Trophoblast cell (in vitro differentiated cells and primary cell): Measurements from ENCODE around the gene RRAS.
A peak's percentile ranks its signal among the peaks of the same experiment; 100 is the strongest.

ENCODE experiments used
- DNase-seq, 2 donors: peaks; one replicate each; pipeline ENCODE4 v3.0.0-alpha.2; 2016
- H2AFZ ChIP-seq: 2 replicates; pipeline ENCODE4 v1.6.1; 2013; ENCODE audit warnings: low read length, moderate library complexity, mild to moderate bottlenecking; ENCODE audit not compliant: insufficient read depth, poor library complexity
- H2AK5ac ChIP-seq: 2 replicates; pipeline ENCODE4 v1.6.1; 2013; ENCODE audit warnings: mild to moderate bottlenecking, low read length
- H2BK120ac ChIP-seq: 2 replicates; pipeline ENCODE4 v1.6.1; 2013; ENCODE audit warnings: low read length, mild to moderate bottlenecking, moderate library complexity; ENCODE audit not compliant: insufficient read depth, poor library complexity
- H2BK12ac ChIP-seq: 2 replicates; pipeline ENCODE4 v1.6.1; 2013; ENCODE audit warnings: mild to moderate bottlenecking, low read length, moderate library complexity
- H2BK5ac ChIP-seq: 2 replicates; pipeline ENCODE4 v1.6.1; 2013; ENCODE audit warnings: low read length, low read depth, moderate library complexity, mild to moderate bottlenecking; ENCODE audit not compliant: poor library complexity
- H3K14ac ChIP-seq: 2 replicates; pipeline ENCODE4 v1.6.1; 2013; ENCODE audit warnings: mild to moderate bottlenecking, low read length
- H3K18ac ChIP-seq: 2 replicates; pipeline ENCODE4 v1.6.1; 2013; ENCODE audit warnings: mild to moderate bottlenecking, low read length
- H3K23ac ChIP-seq: 2 replicates; pipeline ENCODE4 v1.6.1; 2013; ENCODE audit warnings: low read length
- H3K27ac ChIP-seq: 2 replicates; pipeline ENCODE4 v1.5.1; 2013; ENCODE audit warnings: low read depth, mild to moderate bottlenecking, inconsistent platforms, low read length, moderate library complexity
- H3K27me3 ChIP-seq: 2 replicates; pipeline ENCODE4 v1.6.1; 2013; ENCODE audit warnings: inconsistent platforms, mild to moderate bottlenecking, low read length, moderate library complexity; ENCODE audit not compliant: insufficient read depth
- H3K36me3 ChIP-seq, 2 experiments: 1 replicate in 1 of 2; 2 replicates in 1 of 2; pipeline ENCODE4 v1.6.1; 2013; ENCODE audit warnings: low read length in 2 of 2, mild to moderate bottlenecking in 2 of 2, moderate library complexity in 1 of 2; ENCODE audit not compliant: insufficient read depth in 2 of 2, control insufficient read depth in 1 of 2
- H3K4ac ChIP-seq: 2 replicates; pipeline ENCODE4 v1.6.1; 2013; ENCODE audit warnings: low read depth, mild to moderate bottlenecking, low read length, moderate library complexity
- H3K4me1 ChIP-seq, 2 experiments: 1 replicate in 1 of 2; 2 replicates in 1 of 2; pipeline ENCODE4 v1.6.1; 2013; ENCODE audit warnings: low read length in 2 of 2, mild to moderate bottlenecking in 2 of 2, moderate library complexity in 1 of 2; ENCODE audit not compliant: insufficient read depth in 2 of 2, control insufficient read depth in 1 of 2
- H3K4me2 ChIP-seq: 2 replicates; pipeline ENCODE4 v1.6.1; 2013; ENCODE audit warnings: inconsistent platforms, mild to moderate bottlenecking, low read length, moderate library complexity
- H3K4me3 ChIP-seq: 2 replicates; pipeline ENCODE4 v1.5.1; 2013; ENCODE audit warnings: mild to moderate bottlenecking, low read depth, low read length, inconsistent platforms
- H3K79me1 ChIP-seq: one replicate; pipeline ENCODE4 v1.6.1; 2013; ENCODE audit warnings: low read length
- H3K79me2 ChIP-seq: 2 replicates; pipeline ENCODE4 v1.6.1; 2013; ENCODE audit warnings: low read length, mild to moderate bottlenecking; ENCODE audit not compliant: control insufficient read depth, insufficient read depth, poor library complexity
- H3K9ac ChIP-seq: 2 replicates; pipeline ENCODE4 v1.6.1; 2013; ENCODE audit warnings: mild to moderate bottlenecking, low read length
- H3K9me3 ChIP-seq: 2 replicates; pipeline ENCODE4 v1.6.1; 2013; ENCODE audit warnings: low read depth, mild to moderate bottlenecking, control low read depth, inconsistent platforms, low read length; ENCODE audit not compliant: insufficient read depth
- H4K12ac ChIP-seq: 2 replicates; pipeline ENCODE4 v1.6.1; 2013; ENCODE audit warnings: low read depth, mild to moderate bottlenecking, low read length, moderate library complexity
- H4K8ac ChIP-seq: 2 replicates; pipeline ENCODE4 v1.6.1; 2013; ENCODE audit warnings: low read depth, mild to moderate bottlenecking, low read length, moderate library complexity
- H4K91ac ChIP-seq: one replicate; pipeline ENCODE4 v1.6.1; 2013; ENCODE audit warnings: low read depth, mild to moderate bottlenecking, low read length, moderate library complexity
- WGBS: extraction: QIAGEN DNeasy Blood & Tissue Kit; methylation state at CpG from one replicate; pipeline ENCODE4 v1.1.7; 2013; ENCODE audit warnings: missing lambda C conversion rate; ENCODE audit not compliant: insufficient read length, insufficient coverage; ENCODE audit errors: extremely low coverage; 5-methylcytosine and 5-hydroxymethylcytosine counted together

Gene RRAS

DNA sequence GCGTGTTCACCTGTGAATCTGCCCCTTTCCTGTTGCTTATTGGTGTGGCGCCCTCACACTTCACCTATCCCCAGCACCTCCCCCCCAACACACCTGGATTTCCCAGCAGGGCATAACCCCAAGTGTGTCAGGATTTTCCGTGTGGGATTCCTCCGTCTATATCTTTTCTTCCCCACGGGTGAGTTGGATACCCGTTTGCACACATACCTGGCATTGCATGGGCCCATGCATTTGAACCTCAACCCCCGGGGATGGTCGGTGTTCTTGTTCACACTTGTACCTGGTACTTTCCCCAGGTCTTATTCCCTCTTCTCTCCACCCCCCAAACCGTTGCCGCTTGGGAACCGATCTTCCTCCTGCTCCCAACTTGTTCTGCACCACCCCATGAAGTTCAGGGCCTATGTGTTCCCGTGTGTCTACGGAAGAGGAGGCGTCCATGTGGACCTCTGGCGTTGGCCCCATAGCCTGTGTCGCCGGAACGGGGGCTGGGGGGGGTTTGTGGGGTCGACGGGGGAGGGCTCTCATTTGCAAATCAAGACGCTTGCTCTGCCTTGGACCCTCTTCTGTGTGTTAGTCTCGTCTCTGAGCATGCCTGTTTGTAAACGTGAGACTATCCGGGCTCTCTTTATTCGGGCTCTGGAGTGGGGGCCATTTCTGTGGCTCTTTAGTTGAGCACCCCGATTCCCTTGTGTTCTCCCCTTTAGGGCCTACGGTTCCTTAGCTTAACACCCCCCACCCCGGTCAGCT, 47.3 kb downstream of the RRAS start:
- Histone ChIP-seq H4K8ac (no peak overlapping the region), H3K23ac (no peak overlapping the region), H2BK5ac (no peak overlapping the region), H2AFZ (no peak overlapping the region), H3K36me3 (peaks cover 33 to 37% of the 10 kb centered on the region in 2 experiments), H2BK120ac (no peak overlapping the region), H3K27ac (peak overlapping the region; percentile 84), H3K14ac (peak overlapping the region; percentile 10), H3K79me2 (peaks cover 14% of the 10 kb centered on the region), H2BK12ac (no peak overlapping the region), H3K4me1 (peaks cover 5 to 7% of the 10 kb centered on the region in 2 experiments), H3K4ac (peak overlapping the region; percentile 24), H3K9me3 (no peaks in the 10 kb centered on the region), H4K91ac (peak overlapping the region; percentile 8), H3K18ac (peak overlapping the region; percentile 4), H3K79me1 (peaks cover 20% of the 10 kb centered on the region), H2AK5ac (no peak overlapping the region), H3K9ac (peak overlapping the region; percentile 56), H3K4me3 (peak overlapping the region; percentile 84), H3K4me2 (peak overlapping the region; percentile 93), H4K12ac (no peak overlapping the region), H3K27me3 (no peaks in the 10 kb centered on the region)
- WGBS, result no CpG with 5 or more reads among the region's 28 CpGs
- peak in 1 of 2 donors; percentile 31 for DNase-seq

- peak overlapping the region; percentile 24 for H3K4ac ChIP-seq
- H3K79me1 ChIP-seq, result peaks cover 20% of the 10 kb centered on the region
- H2BK120ac ChIP-seq, result no peak overlapping the region
- no peaks in the 10 kb centered on the region for H3K9me3 ChIP-seq
- H3K79me2 ChIP-seq, result peaks cover 14% of the 10 kb centered on the region
- peak overlapping the region; percentile 4 for H3K18ac ChIP-seq
- H2AFZ ChIP-seq, result no peak overlapping the region
- peak overlapping the region; percentile 15 for H3K14ac ChIP-seq
- peak overlapping the region; percentile 8 for H4K8ac ChIP-seq
- H3K4me2 ChIP-seq, result peak overlapping the region; percentile 93
- peak overlapping the region; percentile 87 for H3K9ac ChIP-seq
- peak overlapping the region; percentile 84 for H3K4me3 ChIP-seq
- no peak overlapping the region for H3K23ac ChIP-seq
- DNase-seq, result peak; percentile 21 to 57
- H3K4me1 ChIP-seq, result peaks cover 5 to 7% of the 10 kb centered on the region in 2 experiments
- H4K12ac ChIP-seq, result peak overlapping the region; percentile 68
- peak overlapping the region; percentile 85 for H2BK5ac ChIP-seq
- H3K27me3 ChIP-seq, result no peaks in the 10 kb centered on the region
- peak overlapping the region; percentile 82 for H4K91ac ChIP-seq
- WGBS, result no CpG with 5 or more reads among the region's 51 CpGs
- no peak overlapping the region for H2BK12ac ChIP-seq
- peaks cover 25 to 30% of the 10 kb centered on the region in 2 experiments for H3K36me3 ChIP-seq
- H2AK5ac ChIP-seq, result no peak overlapping the region
- H3K27ac ChIP-seq, result peak overlapping the region; percentile 84
These were observed 48.0 kb downstream of the RRAS start for GRCh38 chr19:49591731-49592485.

DNA sequence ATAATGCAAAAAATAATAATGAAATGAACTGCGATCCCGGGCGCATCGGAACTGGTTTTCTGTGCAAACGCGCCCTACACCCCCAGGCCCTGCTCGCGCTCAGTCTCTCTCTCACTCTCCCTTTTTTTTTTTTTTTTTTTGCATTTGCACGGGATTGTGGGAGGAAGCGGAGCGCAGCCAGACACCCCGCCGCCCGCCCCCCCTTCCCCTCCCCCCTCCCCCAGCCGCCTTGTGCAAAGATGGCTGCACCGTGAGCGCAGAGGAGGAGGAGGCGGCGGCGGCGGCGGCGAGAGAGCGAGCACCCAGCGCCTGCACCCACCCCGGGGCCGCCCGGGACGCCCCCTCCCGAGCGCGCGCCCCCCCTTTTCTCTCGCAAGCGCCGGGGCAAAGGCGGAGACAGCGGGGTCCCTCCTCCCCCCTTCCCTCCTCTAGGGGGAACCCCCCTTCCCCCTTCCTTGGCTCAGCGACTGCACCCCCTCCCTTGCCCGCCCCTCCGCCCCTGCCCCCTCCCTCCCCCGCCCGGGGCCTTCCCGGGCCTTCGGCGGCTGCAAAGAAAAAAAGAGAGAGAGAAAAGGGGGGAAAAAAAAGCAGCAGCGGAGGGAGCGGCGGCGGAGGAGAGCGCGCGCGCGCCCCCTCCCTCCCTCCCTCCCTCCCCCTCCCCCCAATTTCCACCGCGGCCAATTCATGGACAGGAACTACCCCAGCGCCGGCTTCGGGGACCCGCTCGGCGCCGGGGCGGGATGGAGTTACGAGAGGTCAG, 48.8 kb downstream of the RRAS start, which contains the start of gene PRR12:
PRR12 (plus strand) TSS at position 212 of the 760 bp plus-strand sequence; CDS start at position 685, 473 bp downstream.
- peak within 1 kb of the TSS; percentile 97 for H4K8ac ChIP-seq
- H3K9ac ChIP-seq, result peak within 1 kb of the TSS; percentile 87
- no peaks in the 10 kb centered on the region for H3K27me3 ChIP-seq
- no peaks in the 10 kb centered on the region for H3K9me3 ChIP-seq
- peak within 1 kb of the TSS; percentile 93 for H3K4me2 ChIP-seq
- peak within 1 kb of the TSS; percentile 97 for H4K91ac ChIP-seq
- peak within 1 kb of the TSS; percentile 99 for H3K18ac ChIP-seq
- H3K36me3 ChIP-seq, result peaks cover 18 to 23% of the 10 kb centered on the region in 2 experiments
- H3K4me1 ChIP-seq, result peaks cover 5 to 7% of the 10 kb centered on the region in 2 experiments
- H3K14ac ChIP-seq, result peak within 1 kb of the TSS; percentile 99
- no CpG with 5 or more reads among the region's 66 CpGs for WGBS
- H3K27ac ChIP-seq, result peak within 1 kb of the TSS; percentile 96
- no peak within 1 kb of the TSS for H3K23ac ChIP-seq
- H2BK12ac ChIP-seq, result peak within 1 kb of the TSS; percentile 44
- peak within 1 kb of the TSS; percentile 84 for H3K4me3 ChIP-seq
- peaks cover 20% of the 10 kb centered on the region for H3K79me1 ChIP-seq
- H2BK120ac ChIP-seq, result peak within 1 kb of the TSS; percentile 88
- H2BK5ac ChIP-seq, result peak within 1 kb of the TSS; percentile 91
- peak; percentile 26 to 57 for DNase-seq
- H3K4ac ChIP-seq, result peak within 1 kb of the TSS; percentile 97
- H3K79me2 ChIP-seq, result peaks cover 14% of the 10 kb centered on the region
- H2AFZ ChIP-seq, result peak within 1 kb of the TSS; percentile 73
- peak within 1 kb of the TSS; percentile 100 for H2AK5ac ChIP-seq
- H4K12ac ChIP-seq, result peak within 1 kb of the TSS; percentile 99
